HCT116 (cell line): ENCODE data around the gene INPP1. TPM values are rescaled to one million over a fixed set of nuclear protein-coding genes. Genes with fewer than 3 reads are reported as not detected.

Experiments
- ATAC-seq: fragments of 200-7000 bp; cut with Tn5 transposase; 2 replicates; pipeline ENCODE4 v1.9.1; 2020; ENCODE audit warnings: mild to moderate bottlenecking, moderate library complexity
- BruUV-seq: library from RNA; stranded (reverse); fragments of 400-500 nt; replicated peaks from 2 replicates; lab custom pipeline; 2021; lab: Mats Ljungman, UMichigan
- CTCF ChIA-PET: fragments of 300-600 bp; sonication (Branson Sonifier 250); formaldehyde crosslinking; loops from one replicate; lab custom pipeline; 2021; ENCODE audit warnings: antibody characterized with exemption; lab: Charles Lee
- POLR2A ChIA-PET: fragments of 300-600, 350-600 bp; sonication (Branson Sonifier 250); formaldehyde crosslinking; loops from one replicate; lab custom pipeline; 2021; ENCODE audit warnings: antibody characterized with exemption; lab: Charles Lee
- RAD21 ChIA-PET, 2 experiments: fragments of 300-600 bp; sonication (Branson Sonifier 250); formaldehyde crosslinking; loops; one replicate each; lab custom pipeline; 2023; ENCODE audit warnings: low total read pairs in 2 of 2; ENCODE audit not compliant: uncharacterized antibody in 2 of 2, unreplicated experiment in 2 of 2, low non-redundant PET in 1 of 2; lab: Charles Lee
- DNase-seq: peaks from one replicate; pipeline ENCODE4 v3.0.0-alpha.2; 2010; ENCODE audit warnings: low read depth, low spot score
- H2AFZ ChIP-seq: fragments of 200-600 bp; shearing (Covaris generic), sonication (generic); 2 replicates; pipeline ENCODE4 v1.6.1; 2017; ENCODE audit warnings: low read depth, mixed run types, mixed read lengths, antibody characterized with exemption, low read length; ENCODE audit not compliant: poor library complexity, severe bottlenecking
- H3K27ac ChIP-seq: 2 replicates; pipeline ENCODE4 v1.5.1; 2012; ENCODE audit warnings: low read depth, low read length
- H3K27me3 ChIP-seq: fragments of 200-600 bp; sonication (generic); 2 replicates; pipeline ENCODE4 v1.6.1; 2016; ENCODE audit warnings: mixed run types, low read length, mixed read lengths; ENCODE audit not compliant: insufficient read depth
- H3K36me3 ChIP-seq, 2 experiments: fragments of 200-500 bp in 1 of 2; fragments of 200-600 bp in 1 of 2; sonication (Bioruptor generic) in 1 of 2; sonication (generic) in 1 of 2; 2 replicates each; pipeline versions ENCODE4 v1.5.1 to v1.6.1; 2014 to 2016; ENCODE audit warnings: low read length in 2 of 2, inconsistent platforms in 1 of 2, mixed read lengths in 1 of 2, mixed run types in 1 of 2; ENCODE audit not compliant: insufficient read depth in 2 of 2, control insufficient read depth in 1 of 2
- H3K4me1 ChIP-seq, 2 experiments: fragments of 200-600 bp in 1 of 2; sonication (generic) in 1 of 2; 2 replicates each; pipeline versions ENCODE4 v1.5.1 to v1.6.1; 2012 to 2017; ENCODE audit warnings: low read length in 2 of 2, inconsistent platforms in 1 of 2, mild to moderate bottlenecking in 1 of 2, mixed read lengths in 1 of 2, mixed run types in 1 of 2, moderate library complexity in 1 of 2; ENCODE audit not compliant: insufficient read depth in 2 of 2, control insufficient read depth in 1 of 2
- H3K4me2 ChIP-seq: fragments of 200-600 bp; sonication (generic); 2 replicates; pipeline ENCODE4 v1.6.1; 2017; ENCODE audit warnings: mixed run types, low read length, mixed read lengths
- H3K4me3 ChIP-seq, 2 experiments: fragments of 200-600 bp in 1 of 2; sonication (generic) in 1 of 2; replicated peaks in 1 of 2; 2 replicates each; pipeline ENCODE4 v1.5.1; 2011 to 2016; ENCODE audit warnings: low read length in 2 of 2, control low read depth in 1 of 2, low read depth in 1 of 2, mild to moderate bottlenecking in 1 of 2, mixed read lengths in 1 of 2, mixed run types in 1 of 2
- H3K79me2 ChIP-seq: fragments of 200-600 bp; sonication (generic); 2 replicates; pipeline ENCODE4 v1.6.1; 2017; ENCODE audit warnings: mild to moderate bottlenecking, mixed run types, low read length, moderate library complexity, mixed read lengths; ENCODE audit not compliant: insufficient read depth
- H3K9ac ChIP-seq: fragments of 200-600 bp; sonication (generic); 2 replicates; pipeline ENCODE4 v1.6.1; 2016; ENCODE audit warnings: low read length, mixed read lengths
- H3K9me2 ChIP-seq: fragments of 200-600 bp; sonication (generic), shearing (Covaris generic); 2 replicates; pipeline ENCODE4 v1.6.1; 2017; ENCODE audit warnings: mixed run types, mild to moderate bottlenecking, moderate library complexity; ENCODE audit not compliant: insufficient read depth
- H3K9me3 ChIP-seq, 2 experiments: fragments of 200-500 bp in 1 of 2; fragments of 200-600 bp in 1 of 2; sonication (Bioruptor generic) in 1 of 2; sonication (generic) in 1 of 2; 2 replicates each; pipeline ENCODE4 v1.6.1; 2014 to 2017; ENCODE audit warnings: low read length in 2 of 2, mixed read lengths in 2 of 2, inconsistent platforms in 1 of 2, low read depth in 1 of 2, mild to moderate bottlenecking in 1 of 2, mixed run types in 1 of 2, moderate library complexity in 1 of 2; ENCODE audit not compliant: control insufficient read depth in 1 of 2, insufficient read depth in 1 of 2
- H4K20me1 ChIP-seq: fragments of 200-600 bp; sonication (generic), shearing (Covaris generic); 2 replicates; pipeline ENCODE4 v1.6.1; 2017; ENCODE audit warnings: mixed run types, mild to moderate bottlenecking, moderate library complexity; ENCODE audit not compliant: insufficient read depth
- ATF3 ChIP-seq: IDR thresholded peaks from 2 replicates; pipeline ENCODE4 v1.6.1; 2012
- EGR1 ChIP-seq: IDR thresholded peaks from 2 replicates; pipeline ENCODE4 v1.6.1; 2012; ENCODE audit warnings: low read depth
- ELF1 ChIP-seq: IDR thresholded peaks from 2 replicates; pipeline ENCODE4 v1.6.1; 2012; ENCODE audit warnings: low read depth, borderline replicate concordance
- EZH2phosphoT487 ChIP-seq: fragments of 200-600 bp; IDR thresholded peaks from 2 replicates; pipeline ENCODE4 v1.6.1; 2018; ENCODE audit warnings: antibody characterized with exemption, borderline replicate concordance
- FOSL1 ChIP-seq: IDR thresholded peaks from 2 replicates; pipeline ENCODE4 v1.6.1; 2012; ENCODE audit warnings: low read depth
- POLR2A ChIP-seq: IDR thresholded peaks from 2 replicates; pipeline ENCODE4 v1.7.0; 2011; ENCODE audit warnings: borderline replicate concordance; ENCODE audit not compliant: insufficient read depth, insufficient read length; ENCODE audit errors: extremely low read depth
- REST ChIP-seq: IDR thresholded peaks from 2 replicates; pipeline ENCODE4 v1.6.1; 2012; ENCODE audit warnings: low read depth
- SIN3A ChIP-seq: IDR thresholded peaks from 2 replicates; pipeline ENCODE4 v1.6.1; 2012; ENCODE audit warnings: low read depth
- SP1 ChIP-seq: IDR thresholded peaks from 2 replicates; pipeline ENCODE4 v1.6.1; 2012; ENCODE audit warnings: low read depth
- YY1 ChIP-seq: IDR thresholded peaks from 2 replicates; pipeline ENCODE4 v1.6.1; 2011; ENCODE audit warnings: low read length, low read depth, moderate library complexity, mild to moderate bottlenecking; ENCODE audit not compliant: insufficient replicate concordance; ENCODE audit errors: extremely low read depth
- ZFX ChIP-seq: fragments of 450-650 bp; IDR thresholded peaks from 2 replicates; pipeline ENCODE4 v1.6.1; 2017
- intact Hi-C: fragments of 100-400 bp; cut with micrococcal nuclease; formaldehyde crosslinking; loops from 2 replicates; pipeline ENCODE4 v1.10.0; 2022
- total RNA-seq: library from RNA; stranded (reverse); gene quantifications from one replicate; pipeline ENCODE4 v1.2.1, GENCODE V29; 2021; ENCODE audit not compliant: unreplicated experiment
- TF ChIP-seq, protein P1 (sequence below): IDR thresholded peaks from 2 replicates; pipeline ENCODE4 v1.6.1; 2012
- TF ChIP-seq, protein P2 (sequence below): IDR thresholded peaks from 2 replicates; pipeline ENCODE4 v1.6.1; 2011; ENCODE audit warnings: mild to moderate bottlenecking, low read length, moderate library complexity; ENCODE audit not compliant: insufficient replicate concordance; ENCODE audit errors: extremely low read depth

Gene INPP1
- total RNA-seq, 1 experiment from 2014 or later: 19.6 TPM

GRCh38 chr2:190362894-190363293 is 19.5 kb downstream of the INPP1 start:
- no peaks in the 10 kb centered on the region for H3K79me2 ChIP-seq
- intact Hi-C loops: no loop called here
- H3K4me1 ChIP-seq: no peaks in the 10 kb centered on the region; a peak in 2 of 4 replicates
- no peaks in the 10 kb centered on the region for H3K27me3 ChIP-seq
- H3K9me3 ChIP-seq: no peaks in the 10 kb centered on the region
- DNase-seq: no peak
- TF ChIP-seq YY1 (no peak), SP1 (no peak), ZFX (no peak), EZH2phosphoT487 (no peak), POLR2A (no peak), ATF3 (no peak), ELF1 (no peak), SIN3A (no peak), EGR1 (no peak), REST (no peak), FOSL1 (no peak)
- TF ChIP-seq, protein P1, sequence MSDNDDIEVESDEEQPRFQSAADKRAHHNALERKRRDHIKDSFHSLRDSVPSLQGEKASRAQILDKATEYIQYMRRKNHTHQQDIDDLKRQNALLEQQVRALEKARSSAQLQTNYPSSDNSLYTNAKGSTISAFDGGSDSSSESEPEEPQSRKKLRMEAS: no peak
- TF ChIP-seq, protein P2, sequence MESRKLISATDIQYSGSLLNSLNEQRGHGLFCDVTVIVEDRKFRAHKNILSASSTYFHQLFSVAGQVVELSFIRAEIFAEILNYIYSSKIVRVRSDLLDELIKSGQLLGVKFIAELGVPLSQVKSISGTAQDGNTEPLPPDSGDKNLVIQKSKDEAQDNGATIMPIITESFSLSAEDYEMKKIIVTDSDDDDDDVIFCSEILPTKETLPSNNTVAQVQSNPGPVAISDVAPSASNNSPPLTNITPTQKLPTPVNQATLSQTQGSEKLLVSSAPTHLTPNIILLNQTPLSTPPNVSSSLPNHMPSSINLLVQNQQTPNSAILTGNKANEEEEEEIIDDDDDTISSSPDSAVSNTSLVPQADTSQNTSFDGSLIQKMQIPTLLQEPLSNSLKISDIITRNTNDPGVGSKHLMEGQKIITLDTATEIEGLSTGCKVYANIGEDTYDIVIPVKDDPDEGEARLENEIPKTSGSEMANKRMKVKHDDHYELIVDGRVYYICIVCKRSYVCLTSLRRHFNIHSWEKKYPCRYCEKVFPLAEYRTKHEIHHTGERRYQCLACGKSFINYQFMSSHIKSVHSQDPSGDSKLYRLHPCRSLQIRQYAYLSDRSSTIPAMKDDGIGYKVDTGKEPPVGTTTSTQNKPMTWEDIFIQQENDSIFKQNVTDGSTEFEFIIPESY: no peak
- no TSS peak for BruUV-seq
- ATAC-seq: no peak
- H2AFZ ChIP-seq: no peak overlapping the region
- H3K9me2 ChIP-seq: no peaks in the 10 kb centered on the region
- H3K27ac ChIP-seq: no peak overlapping the region
- peaks cover 0 to 7% of the 10 kb centered on the region in 2 experiments; a peak in 1 of 4 replicates for H3K36me3 ChIP-seq
- no peaks in the 10 kb centered on the region for H4K20me1 ChIP-seq
- ChIA-PET RAD21 (no interaction called here), POLR2A (no interaction called here), CTCF (no interaction called here)
- H3K9ac ChIP-seq: no peak overlapping the region
- no peak overlapping the region for H3K4me3 ChIP-seq
- no peak overlapping the region for H3K4me2 ChIP-seq
